ENCODE data around the gene SNTA1. TPM values are rescaled to one million over a fixed set of nuclear protein-coding genes. Genes with fewer than 3 reads are reported as not detected.
A peak's percentile ranks its signal among the peaks of the same experiment; 100 is the strongest.
"Not testable (repeated sequence)": the region's sequence is repeated elsewhere in the genome, so short reads cannot be mapped to it uniquely, and the experiment has no call there.

The SNTA1 gene
- total RNA-seq, result 1 to 10 TPM; 1.2 to 2.7 (median 2.4) TPM

- ATAC-seq (peak; percentile 87 to 91), DNase-seq (peak; percentile 86)
- H3K36me3 Mint-ChIP-seq (ENCODE audit: insufficient read depth), result no peaks in the 10 kb centered on the region
- peak within 1 kb of the TSS; percentile 88 for H3K4me3 Mint-ChIP-seq
- H3K9me3 Mint-ChIP-seq, result peaks cover 4% of the 10 kb centered on the region
- no peaks in the 10 kb centered on the region for H3K27me3 Mint-ChIP-seq (ENCODE audit: low read depth)
- H3K4me1 Mint-ChIP-seq (ENCODE audit: low read depth), result peaks cover 13% of the 10 kb centered on the region
These were observed at the start of gene SNTA1 for GRCh38 chr20:33443512-33444239. Gene SNTA1 (minus strand): TSS chr20:33443763. CDS start chr20:33443620, 143 bp downstream.

- no peaks in the 10 kb centered on the region for H3K9me3 Mint-ChIP-seq
- H3K27me3 Mint-ChIP-seq (ENCODE audit: low read depth), result no peaks in the 10 kb centered on the region
- peaks cover 16% of the 10 kb centered on the region for H3K4me1 Mint-ChIP-seq (ENCODE audit: low read depth)
- DNase-seq (no peak), ATAC-seq (no peak)
- H3K4me3 Mint-ChIP-seq, result peak overlapping the region; percentile 85
- no peaks in the 10 kb centered on the region for H3K36me3 Mint-ChIP-seq (ENCODE audit: insufficient read depth)
These were observed 47.5 kb upstream of the SNTA1 start for GRCh38 chr20:33490934-33491656.

- no peak for DNase-seq
These were observed 46.7 kb upstream of the SNTA1 start, which contains the start of gene CBFA2T2 for GRCh38 chr20:33490023-33490933. Gene CBFA2T2 (plus strand): TSS chr20:33490096. CDS start chr20:33490268, 172 bp downstream.

GRCh38 chr20:33489495-33490022, 46.0 kb upstream of the SNTA1 start:
- DNase-seq (peak; percentile 99), ATAC-seq (peak; percentile 97)
- H3K4me1 Mint-ChIP-seq (ENCODE audit: low read depth), result peaks cover 12% of the 10 kb centered on the region
- H3K36me3 Mint-ChIP-seq (ENCODE audit: insufficient read depth), result no peaks in the 10 kb centered on the region
- H3K27me3 Mint-ChIP-seq (ENCODE audit: low read depth), result no peaks in the 10 kb centered on the region
- H3K9me3 Mint-ChIP-seq, result no peaks in the 10 kb centered on the region
- H3K4me3 Mint-ChIP-seq, result peak overlapping the region; percentile 85

More at GRCh38 chr20:33490023-33490933, 46.7 kb upstream of the SNTA1 start, which contains the start of gene CBFA2T2:
- H3K9me3 Mint-ChIP-seq, result no peaks in the 10 kb centered on the region
- H3K4me3 Mint-ChIP-seq, result peak within 1 kb of the TSS; percentile 85
- H3K4me1 Mint-ChIP-seq (ENCODE audit: low read depth), result peaks cover 12% of the 10 kb centered on the region
- H3K36me3 Mint-ChIP-seq (ENCODE audit: insufficient read depth), result no peaks in the 10 kb centered on the region
- H3K27me3 Mint-ChIP-seq (ENCODE audit: low read depth), result no peaks in the 10 kb centered on the region
- ATAC-seq, result peak; percentile 71 to 74

GRCh38 chr20:33488661-33489494, 45.3 kb upstream of the SNTA1 start:
- not testable (repeated sequence) for ATAC-seq; H3K36me3 Mint-ChIP-seq (ENCODE audit: insufficient read depth)
- H3K4me3 Mint-ChIP-seq, result peak overlapping the region; percentile 31

GRCh38 chr20:33488201-33488600, 44.6 kb upstream of the SNTA1 start:
- no peaks in the 10 kb centered on the region for H3K27me3 Mint-ChIP-seq (ENCODE audit: low read depth)
- no peak overlapping the region for H3K4me3 Mint-ChIP-seq
- peaks cover 10% of the 10 kb centered on the region for H3K4me1 Mint-ChIP-seq (ENCODE audit: low read depth)
- H3K9me3 Mint-ChIP-seq, result no peaks in the 10 kb centered on the region
- DNase-seq (no peak), ATAC-seq (no peak)
- no peaks in the 10 kb centered on the region for H3K36me3 Mint-ChIP-seq (ENCODE audit: insufficient read depth)

More at GRCh38 chr20:33488661-33489494, 45.3 kb upstream of the SNTA1 start:
- H3K4me1 Mint-ChIP-seq (ENCODE audit: low read depth), result peaks cover 12% of the 10 kb centered on the region
- DNase-seq; H3K27me3 Mint-ChIP-seq (ENCODE audit: low read depth); H3K9me3 Mint-ChIP-seq: not testable (repeated sequence)

GRCh38 chr20:33483186-33483585, 39.6 kb upstream of the SNTA1 start:
- not testable (repeated sequence) for H3K27me3 Mint-ChIP-seq (ENCODE audit: low read depth); H3K4me1 Mint-ChIP-seq (ENCODE audit: low read depth); ATAC-seq; H3K4me3 Mint-ChIP-seq; DNase-seq; H3K36me3 Mint-ChIP-seq (ENCODE audit: insufficient read depth); H3K9me3 Mint-ChIP-seq

- Mint-ChIP-seq H3K4me1 (ENCODE audit: low read depth) (no peaks in the 10 kb centered on the region), H3K27me3 (ENCODE audit: low read depth) (no peaks in the 10 kb centered on the region), H3K9me3 (no peaks in the 10 kb centered on the region), H3K36me3 (ENCODE audit: insufficient read depth) (no peaks in the 10 kb centered on the region), H3K4me3 (no peak overlapping the region)
- ATAC-seq, result no peak
- DNase-seq, result no peak
These were observed 39.0 kb upstream of the SNTA1 start for GRCh38 chr20:33482581-33482980.

- DNase-seq (no peak), ATAC-seq (no peak)
- Mint-ChIP-seq H3K36me3 (ENCODE audit: insufficient read depth) (no peaks in the 10 kb centered on the region), H3K9me3 (no peaks in the 10 kb centered on the region), H3K4me1 (ENCODE audit: low read depth) (no peaks in the 10 kb centered on the region), H3K27me3 (ENCODE audit: low read depth) (no peaks in the 10 kb centered on the region), H3K4me3 (no peak overlapping the region)
These were observed 37.9 kb upstream of the SNTA1 start for GRCh38 chr20:33481431-33481941.

- Mint-ChIP-seq H3K36me3 (ENCODE audit: insufficient read depth) (no peaks in the 10 kb centered on the region), H3K4me3 (no peak overlapping the region), H3K4me1 (ENCODE audit: low read depth) (no peaks in the 10 kb centered on the region), H3K9me3 (no peaks in the 10 kb centered on the region), H3K27me3 (ENCODE audit: low read depth) (no peaks in the 10 kb centered on the region)
- ATAC-seq (no peak), DNase-seq (no peak)
These were observed 36.5 kb upstream of the SNTA1 start for GRCh38 chr20:33480048-33480447.

- H3K36me3 Mint-ChIP-seq (ENCODE audit: insufficient read depth), result no peaks in the 10 kb centered on the region
- DNase-seq (no peak), ATAC-seq (no peak)
- no peaks in the 10 kb centered on the region for H3K9me3 Mint-ChIP-seq
- no peak overlapping the region for H3K4me3 Mint-ChIP-seq
- no peaks in the 10 kb centered on the region for H3K27me3 Mint-ChIP-seq (ENCODE audit: low read depth)
- H3K4me1 Mint-ChIP-seq (ENCODE audit: low read depth), result no peaks in the 10 kb centered on the region
These were observed 34.0 kb upstream of the SNTA1 start for GRCh38 chr20:33477386-33478234.

- Mint-ChIP-seq H3K36me3 (ENCODE audit: insufficient read depth) (no peaks in the 10 kb centered on the region), H3K4me3 (no peak overlapping the region), H3K27me3 (ENCODE audit: low read depth) (no peaks in the 10 kb centered on the region), H3K4me1 (ENCODE audit: low read depth) (no peaks in the 10 kb centered on the region), H3K9me3 (no peaks in the 10 kb centered on the region)
- no peak for ATAC-seq
- no peak for DNase-seq
These were observed 32.0 kb upstream of the SNTA1 start for GRCh38 chr20:33475381-33476152.

Measured in activated T-cell treated with anti-CD3 and anti-CD28 coated beads, Interleukin-2, amount 50 U/mL, for 4 hours (primary cell).